CD14-positive monocyte (primary cell): ENCODE measurements around the gene TLR6. TPM values are rescaled to one million over a fixed set of nuclear protein-coding genes. Genes with fewer than 3 reads are reported as not detected.

Source experiments
- DNase-seq, 3 donors: peaks; one replicate each; pipeline ENCODE4 v3.0.0-alpha.2; 2011 to 2022
- H2AFZ ChIP-seq: 2 replicates; pipeline ENCODE4 v1.6.0; 2012; ENCODE audit warnings: mild to moderate bottlenecking, low read depth, low read length, inconsistent platforms; ENCODE audit not compliant: insufficient read depth, poor library complexity, severe bottlenecking
- H3K27ac ChIP-seq, 2 donors: 1 replicate in 1 of 2; 2 replicates in 1 of 2; pipeline ENCODE4 v1.5.1; 2012 to 2013; ENCODE audit warnings: low read length in 2 of 2, control low read depth in 1 of 2, inconsistent platforms in 1 of 2, low read depth in 1 of 2, mild to moderate bottlenecking in 1 of 2
- H3K27me3 ChIP-seq, 2 donors: one replicate each; pipeline versions ENCODE4 v1.6.0 to v1.6.1; 2011 to 2013; ENCODE audit warnings: low read length in 2 of 2; ENCODE audit not compliant: control insufficient read depth in 2 of 2, insufficient read depth in 2 of 2
- H3K36me3 ChIP-seq, 2 donors: replicated peaks in 1 of 2; 1 replicate in 1 of 2; 2 replicates in 1 of 2; pipeline versions ENCODE4 v1.5.1 to v1.6.1; 2012 to 2013; ENCODE audit warnings: low read length in 2 of 2, control low read depth in 1 of 2, inconsistent platforms in 1 of 2, mild to moderate bottlenecking in 1 of 2; ENCODE audit not compliant: insufficient read depth in 2 of 2, control insufficient read depth in 1 of 2
- H3K4me1 ChIP-seq, 2 donors: 1 replicate in 1 of 2; 2 replicates in 1 of 2; pipeline versions ENCODE4 v1.5.1 to v1.6.1; 2012 to 2013; ENCODE audit warnings: low read length in 2 of 2, control low read depth in 1 of 2, inconsistent platforms in 1 of 2, mild to moderate bottlenecking in 1 of 2, moderate library complexity in 1 of 2; ENCODE audit not compliant: insufficient read depth in 2 of 2, control insufficient read depth in 1 of 2
- H3K4me2 ChIP-seq: replicated peaks from 2 replicates; pipeline ENCODE3; 2012; ENCODE audit warnings: low read length, moderate library complexity, mild to moderate bottlenecking; ENCODE audit not compliant: poor library complexity, severe bottlenecking; ENCODE audit errors: extremely low read depth
- H3K4me3 ChIP-seq, 3 experiments: fragments of 200-600 bp in 1 of 3; sonication (generic) in 1 of 3; replicated peaks in 1 of 3; 1 replicate in 2 of 3; 2 replicates in 1 of 3; pipeline ENCODE4 v1.5.1; 2011 to 2013; ENCODE audit warnings: low read length in 3 of 3, mild to moderate bottlenecking in 3 of 3, control low read depth in 2 of 3, low read depth in 2 of 3, inconsistent platforms in 1 of 3, moderate library complexity in 1 of 3
- H3K79me2 ChIP-seq: 2 replicates; pipeline ENCODE4 v1.6.0; 2012; ENCODE audit warnings: mild to moderate bottlenecking, control low read depth, inconsistent platforms, low read length, moderate library complexity; ENCODE audit not compliant: insufficient read depth
- H3K9ac ChIP-seq: 2 replicates; pipeline ENCODE4 v1.6.0; 2017; ENCODE audit warnings: low read length, mild to moderate bottlenecking; ENCODE audit not compliant: insufficient read depth, poor library complexity, severe bottlenecking
- H3K9me3 ChIP-seq, 2 donors: replicated peaks in 1 of 2; 1 replicate in 1 of 2; 2 replicates in 1 of 2; pipeline versions ENCODE4 v1.5.1 to v1.6.1; 2012 to 2013; ENCODE audit warnings: low read length in 2 of 2, control low read depth in 1 of 2; ENCODE audit not compliant: control insufficient read depth in 1 of 2, insufficient read depth in 1 of 2
- H4K20me1 ChIP-seq: 2 replicates; pipeline ENCODE4 v1.6.0; 2012; ENCODE audit warnings: mild to moderate bottlenecking, low read length, control low read depth, moderate library complexity; ENCODE audit not compliant: insufficient read depth
- H3K27ac Mint-ChIP-seq, 7 donors: one replicate each; pipeline ENCODE4 v1.8.0; 2020; ENCODE audit warnings: mild to moderate bottlenecking in 7 of 7, mixed read lengths in 7 of 7, moderate library complexity in 6 of 7, inconsistent platforms in 2 of 7
- H3K27me3 Mint-ChIP-seq, 3 donors: one replicate each; pipeline ENCODE4 v1.8.0; 2021 to 2022; ENCODE audit warnings: low read depth in 3 of 3, mild to moderate bottlenecking in 3 of 3, mixed read lengths in 3 of 3, moderate library complexity in 3 of 3, inconsistent platforms in 1 of 3
- H3K36me3 Mint-ChIP-seq, 2 donors: one replicate each; pipeline ENCODE4 v1.8.0; 2020; ENCODE audit warnings: mixed read lengths in 2 of 2, inconsistent platforms in 1 of 2, mild to moderate bottlenecking in 1 of 2
- H3K4me1 Mint-ChIP-seq: one replicate; pipeline ENCODE4 v1.8.0; 2020; ENCODE audit warnings: mild to moderate bottlenecking, mixed read lengths
- H3K4me3 Mint-ChIP-seq, 2 donors: one replicate each; pipeline ENCODE4 v1.8.0; 2020; ENCODE audit warnings: mild to moderate bottlenecking in 2 of 2, mixed read lengths in 2 of 2, moderate library complexity in 1 of 2
- H3K9me3 Mint-ChIP-seq, 7 donors: one replicate each; pipeline ENCODE4 v1.8.0; 2020 to 2022; ENCODE audit warnings: mixed read lengths in 7 of 7, mild to moderate bottlenecking in 6 of 7, moderate library complexity in 6 of 7, inconsistent platforms in 2 of 7
- WGBS: methylation state at CpG from one replicate; pipeline ENCODE4 v1.1.5; 2013; ENCODE audit warnings: missing lambda C conversion rate; ENCODE audit not compliant: insufficient coverage; 5-methylcytosine and 5-hydroxymethylcytosine counted together
- intact Hi-C, 2 donors: fragments of 100-400 bp; cut with micrococcal nuclease; formaldehyde crosslinking; loops; one replicate each; pipeline versions ENCODE4 v1.15.0 to v1.15.1; 2023
- polyA plus RNA-seq, 3 donors: library from polyadenylated mRNA; depleted of rRNA in 1 of 3; unstranded in 2 of 3; stranded (reverse) in 1 of 3; fragments of 300-500 nt in 2 of 3; fragments of >200 nt in 1 of 3; fragmentation: Illumina TruSeq in 2 of 3; gene quantifications; 1 replicate in 2 of 3; 2 replicates in 1 of 3; pipeline ENCODE4 v1.2.3, GENCODE V29; 2012 to 2021
- TF ChIP-seq, protein P1 (sequence below): fragments of 200-600 bp; IDR thresholded peaks from one replicate; pipeline ENCODE4 v1.8.0; 2022; ENCODE audit warnings: antibody characterized with exemption, mild to moderate bottlenecking

TLR6 gene
- polyA plus RNA-seq, 3 donors: 7.7 to 12.7 (median 11.5) TPM

DNA sequence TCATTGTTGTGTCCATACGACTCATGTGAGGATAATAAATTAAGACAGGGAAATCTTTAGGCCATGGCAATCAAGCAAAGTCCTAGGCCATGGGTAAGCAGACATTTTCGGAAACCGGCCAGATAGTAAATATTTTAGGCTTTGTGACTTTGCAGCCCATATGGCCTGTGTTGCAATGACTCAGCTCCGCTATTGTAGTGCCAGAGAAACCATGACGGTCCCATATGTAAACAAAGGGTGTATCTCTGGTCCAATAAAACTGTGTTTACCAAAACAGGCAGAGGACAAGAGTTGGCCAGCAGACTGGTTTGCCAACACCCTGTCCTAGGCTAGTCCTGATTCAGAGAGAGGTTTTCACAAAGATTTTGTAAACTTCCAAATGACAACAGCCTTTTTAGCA is 16.0 kb upstream of the TLR6 start:
- no peak overlapping the region for H2AFZ ChIP-seq

DNA sequence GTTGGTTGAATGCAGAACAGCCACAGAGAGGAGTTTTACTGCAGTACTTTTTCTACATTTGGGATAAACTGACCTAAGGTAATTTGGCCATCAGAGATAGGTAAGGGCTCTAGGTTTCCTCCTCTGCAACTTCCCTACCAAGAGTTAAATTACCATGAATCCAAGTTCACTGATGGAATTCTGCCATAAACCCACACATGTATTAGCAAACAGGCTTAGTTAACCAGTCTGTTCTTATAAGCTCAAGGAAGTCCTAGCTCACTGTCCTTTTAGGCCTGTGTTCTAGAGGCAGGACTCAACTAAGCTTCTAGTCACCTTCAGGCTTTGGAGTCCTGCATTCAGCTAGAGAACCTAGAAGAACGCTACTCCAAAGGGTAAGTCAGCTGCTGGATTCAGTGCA is 15.0 kb upstream of the TLR6 start:
- Mint-ChIP-seq H3K36me3 (peaks cover 13 to 20% of the 10 kb centered on the region in 2 donors), H3K9me3 (peaks cover 0 to 5% (median 2%) of the 10 kb centered on the region in 7 donors), H3K4me1 (peaks cover 40% of the 10 kb centered on the region), H3K4me3 (no peak overlapping the region), H3K27me3 (no peaks in the 10 kb centered on the region), H3K27ac (no peak overlapping the region)
- intact Hi-C loops: loop anchor here in 1 of 2 donors (10.0 kb wide), 1 partner anchor 183 kb away; no protein-coding TSS in a partner anchor
- Histone ChIP-seq H3K36me3 (peaks cover 0 to 16% of the 10 kb centered on the region in 2 donors), H3K79me2 (peaks cover 25% of the 10 kb centered on the region), H3K4me3 (no peak overlapping the region), H3K4me2 (no peak overlapping the region), H3K27ac (no peak overlapping the region), H4K20me1 (no peaks in the 10 kb centered on the region), H3K9ac (no peak overlapping the region), H3K9me3 (no peaks in the 10 kb centered on the region), H2AFZ (no peak overlapping the region), H3K27me3 (no peaks in the 10 kb centered on the region), H3K4me1 (peaks cover 22 to 26% of the 10 kb centered on the region in 2 donors)
- TF ChIP-seq, protein P1, sequence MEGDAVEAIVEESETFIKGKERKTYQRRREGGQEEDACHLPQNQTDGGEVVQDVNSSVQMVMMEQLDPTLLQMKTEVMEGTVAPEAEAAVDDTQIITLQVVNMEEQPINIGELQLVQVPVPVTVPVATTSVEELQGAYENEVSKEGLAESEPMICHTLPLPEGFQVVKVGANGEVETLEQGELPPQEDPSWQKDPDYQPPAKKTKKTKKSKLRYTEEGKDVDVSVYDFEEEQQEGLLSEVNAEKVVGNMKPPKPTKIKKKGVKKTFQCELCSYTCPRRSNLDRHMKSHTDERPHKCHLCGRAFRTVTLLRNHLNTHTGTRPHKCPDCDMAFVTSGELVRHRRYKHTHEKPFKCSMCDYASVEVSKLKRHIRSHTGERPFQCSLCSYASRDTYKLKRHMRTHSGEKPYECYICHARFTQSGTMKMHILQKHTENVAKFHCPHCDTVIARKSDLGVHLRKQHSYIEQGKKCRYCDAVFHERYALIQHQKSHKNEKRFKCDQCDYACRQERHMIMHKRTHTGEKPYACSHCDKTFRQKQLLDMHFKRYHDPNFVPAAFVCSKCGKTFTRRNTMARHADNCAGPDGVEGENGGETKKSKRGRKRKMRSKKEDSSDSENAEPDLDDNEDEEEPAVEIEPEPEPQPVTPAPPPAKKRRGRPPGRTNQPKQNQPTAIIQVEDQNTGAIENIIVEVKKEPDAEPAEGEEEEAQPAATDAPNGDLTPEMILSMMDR: no peak
- DNase-seq: no peak
- 100% methylated on average over 1 of the region's 1 CpG for WGBS

More for the DNA sequence above, 16.0 kb upstream of the TLR6 start:
- Histone ChIP-seq H4K20me1 (no peaks in the 10 kb centered on the region), H3K27ac (no peak overlapping the region), H3K36me3 (peaks cover 0 to 16% of the 10 kb centered on the region in 2 donors), H3K4me2 (no peak overlapping the region), H3K9me3 (no peaks in the 10 kb centered on the region), H3K79me2 (peaks cover 26% of the 10 kb centered on the region), H3K4me3 (no peak overlapping the region), H3K4me1 (peaks cover 15 to 19% of the 10 kb centered on the region in 2 donors), H3K27me3 (no peaks in the 10 kb centered on the region), H3K9ac (no peak overlapping the region)
- peaks cover 0 to 5% (median 2%) of the 10 kb centered on the region in 7 donors for H3K9me3 Mint-ChIP-seq
- WGBS: 86% methylated on average over 4 of the region's 5 CpGs
- intact Hi-C loops: loop anchor here in 1 of 2 donors (10.0 kb wide), 1 partner anchor 182 kb away; no protein-coding TSS in a partner anchor
- TF ChIP-seq, protein P1: no peak
- H3K4me3 Mint-ChIP-seq: no peak overlapping the region
- peaks cover 33% of the 10 kb centered on the region for H3K4me1 Mint-ChIP-seq
- no peak overlapping the region for H3K27ac Mint-ChIP-seq
- no peak for DNase-seq
- peaks cover 16 to 22% of the 10 kb centered on the region in 2 donors for H3K36me3 Mint-ChIP-seq
- H3K27me3 Mint-ChIP-seq: no peaks in the 10 kb centered on the region
